Measurements from ENCODE around the gene PRDM7.

DNA sequence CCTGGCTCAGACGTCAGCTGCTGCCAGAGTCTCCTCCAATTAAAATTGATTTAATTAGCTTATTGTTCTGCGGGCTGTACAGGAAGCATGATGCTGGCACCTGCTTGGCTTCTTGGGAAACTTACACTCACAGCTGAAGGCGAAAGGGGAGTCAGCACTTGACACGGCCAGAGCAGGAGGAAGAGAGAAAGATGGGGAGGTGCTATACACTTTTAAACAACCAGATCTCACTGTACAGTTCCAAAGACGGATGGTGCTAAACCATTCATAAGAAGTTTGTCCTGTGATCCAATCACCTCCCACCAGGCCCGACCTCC is 1.4 kb upstream of the PRDM7 start:
- TF ChIP-seq, protein P1, sequence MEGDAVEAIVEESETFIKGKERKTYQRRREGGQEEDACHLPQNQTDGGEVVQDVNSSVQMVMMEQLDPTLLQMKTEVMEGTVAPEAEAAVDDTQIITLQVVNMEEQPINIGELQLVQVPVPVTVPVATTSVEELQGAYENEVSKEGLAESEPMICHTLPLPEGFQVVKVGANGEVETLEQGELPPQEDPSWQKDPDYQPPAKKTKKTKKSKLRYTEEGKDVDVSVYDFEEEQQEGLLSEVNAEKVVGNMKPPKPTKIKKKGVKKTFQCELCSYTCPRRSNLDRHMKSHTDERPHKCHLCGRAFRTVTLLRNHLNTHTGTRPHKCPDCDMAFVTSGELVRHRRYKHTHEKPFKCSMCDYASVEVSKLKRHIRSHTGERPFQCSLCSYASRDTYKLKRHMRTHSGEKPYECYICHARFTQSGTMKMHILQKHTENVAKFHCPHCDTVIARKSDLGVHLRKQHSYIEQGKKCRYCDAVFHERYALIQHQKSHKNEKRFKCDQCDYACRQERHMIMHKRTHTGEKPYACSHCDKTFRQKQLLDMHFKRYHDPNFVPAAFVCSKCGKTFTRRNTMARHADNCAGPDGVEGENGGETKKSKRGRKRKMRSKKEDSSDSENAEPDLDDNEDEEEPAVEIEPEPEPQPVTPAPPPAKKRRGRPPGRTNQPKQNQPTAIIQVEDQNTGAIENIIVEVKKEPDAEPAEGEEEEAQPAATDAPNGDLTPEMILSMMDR (conservative IDR thresholded peaks at IDR 0.05; ENCODE audit: low read depth, low read length): no peak
- TF ChIP-seq EZH2 (IDR thresholded peaks at IDR 0.05; ENCODE audit: low read length, unreplicated experiment): no peak
